Jurkat, Clone E6-1 (cell line): ENCODE data around the gene C17orf50.
"Not testable (repeated sequence)": the region's sequence is repeated elsewhere in the genome, so short reads cannot be mapped to it uniquely, and the experiment has no call there.

Experiments
- DNase-seq: peaks from one replicate; pipeline ENCODE4 v3.0.0-alpha.2; 2011; ENCODE audit warnings: low read depth, low spot score
- H3K4me3 ChIP-seq: 2 replicates; pipeline ENCODE4 v1.5.1; 2011; ENCODE audit warnings: mild to moderate bottlenecking, low read length, control low read depth, moderate library complexity

The C17orf50 gene

GRCh38 chr17:35749560-35750412 lies 10.9 kb upstream of the C17orf50 start:
- no peak overlapping the region for H3K4me3 ChIP-seq
- no peak for DNase-seq

GRCh38 chr17:35750526-35751395 lies 9.9 kb upstream of the C17orf50 start:
- no peak for DNase-seq
- no peak overlapping the region for H3K4me3 ChIP-seq

- DNase-seq, H3K4me3 ChIP-seq: not testable (repeated sequence)
Measured at GRCh38 chr17:35751541-35751940, 9.1 kb upstream of the C17orf50 start.

- no peak overlapping the region for H3K4me3 ChIP-seq
- DNase-seq = no peak
Measured at GRCh38 chr17:35752471-35752870, 8.2 kb upstream of the C17orf50 start.

- no peak within 1 kb of the TSS for H3K4me3 ChIP-seq
- no peak for DNase-seq
Measured at GRCh38 chr17:35752945-35753764, 7.5 kb upstream of the C17orf50 start, which contains the start of gene GAS2L2. GAS2L2 (minus strand) TSS chr17:35753239; CDS start chr17:35752850, 389 bp downstream.

GRCh38 chr17:35757243-35757642 lies 3.4 kb upstream of the C17orf50 start:
- DNase-seq = no peak
- H3K4me3 ChIP-seq = no peak overlapping the region

GRCh38 chr17:35761601-35762000 lies 914 bp downstream of the C17orf50 start:
- no peak for DNase-seq
- H3K4me3 ChIP-seq = no peak overlapping the region

GRCh38 chr17:35763767-35764122 lies 3.1 kb downstream of the C17orf50 start:
- H3K4me3 ChIP-seq = peak overlapping the region; percentile 60

GRCh38 chr17:35764123-35764991 lies 3.7 kb downstream of the C17orf50 start:
- DNase-seq = peak; percentile 83
- peak overlapping the region; percentile 60 for H3K4me3 ChIP-seq

More at GRCh38 chr17:35763767-35764122, 3.1 kb downstream of the C17orf50 start:
- no peak for DNase-seq

- peak overlapping the region; percentile 60 for H3K4me3 ChIP-seq
- no peak for DNase-seq
Measured at GRCh38 chr17:35765086-35765710, 4.5 kb downstream of the C17orf50 start.

GRCh38 chr17:35765756-35766488 lies 5.2 kb downstream of the C17orf50 start:
- no peak overlapping the region for H3K4me3 ChIP-seq
- no peak for DNase-seq

- no peak overlapping the region for H3K4me3 ChIP-seq
- DNase-seq = no peak
Measured at GRCh38 chr17:35766489-35766877, 5.8 kb downstream of the C17orf50 start.

- no peak for DNase-seq
- H3K4me3 ChIP-seq = no peak overlapping the region
Measured at GRCh38 chr17:35766903-35767510, 6.3 kb downstream of the C17orf50 start.

GRCh38 chr17:35768797-35769196 lies 8.1 kb downstream of the C17orf50 start:
- no peak overlapping the region for H3K4me3 ChIP-seq
- DNase-seq = no peak

- no peak overlapping the region for H3K4me3 ChIP-seq
- no peak for DNase-seq
Measured at GRCh38 chr17:35769895-35770486, 9.3 kb downstream of the C17orf50 start.

- no peak overlapping the region for H3K4me3 ChIP-seq
- peak; percentile 16 for DNase-seq
Measured at GRCh38 chr17:35773129-35773528, 12.4 kb downstream of the C17orf50 start.
